Esophagus squamous epithelium (tissue), 4 donors: ENCODE data around the gene EPHA4.

Experiments
- POLR2A ChIP-seq, 4 donors: fragments of 450-650 bp; IDR thresholded peaks; one replicate each; pipeline ENCODE4 v1.6.1; 2017; ENCODE audit warnings: antibody characterized with exemption in 4 of 4, mild to moderate bottlenecking in 4 of 4, moderate library complexity in 3 of 4
- TF ChIP-seq, protein P1 (sequence below), 6 experiments: fragments of 450-650 bp in 4 of 6; fragments of 200-600 bp in 2 of 6; sonication (generic) in 2 of 6; IDR thresholded peaks; one replicate each; pipeline ENCODE4 v1.5.1; 2016 to 2019; ENCODE audit warnings: antibody characterized with exemption in 6 of 6, mild to moderate bottlenecking in 4 of 6, moderate library complexity in 4 of 6

GRCh38 chr2:221493391-221493790 lies 78.7 kb downstream of the EPHA4 start:
- TF ChIP-seq, protein P1, sequence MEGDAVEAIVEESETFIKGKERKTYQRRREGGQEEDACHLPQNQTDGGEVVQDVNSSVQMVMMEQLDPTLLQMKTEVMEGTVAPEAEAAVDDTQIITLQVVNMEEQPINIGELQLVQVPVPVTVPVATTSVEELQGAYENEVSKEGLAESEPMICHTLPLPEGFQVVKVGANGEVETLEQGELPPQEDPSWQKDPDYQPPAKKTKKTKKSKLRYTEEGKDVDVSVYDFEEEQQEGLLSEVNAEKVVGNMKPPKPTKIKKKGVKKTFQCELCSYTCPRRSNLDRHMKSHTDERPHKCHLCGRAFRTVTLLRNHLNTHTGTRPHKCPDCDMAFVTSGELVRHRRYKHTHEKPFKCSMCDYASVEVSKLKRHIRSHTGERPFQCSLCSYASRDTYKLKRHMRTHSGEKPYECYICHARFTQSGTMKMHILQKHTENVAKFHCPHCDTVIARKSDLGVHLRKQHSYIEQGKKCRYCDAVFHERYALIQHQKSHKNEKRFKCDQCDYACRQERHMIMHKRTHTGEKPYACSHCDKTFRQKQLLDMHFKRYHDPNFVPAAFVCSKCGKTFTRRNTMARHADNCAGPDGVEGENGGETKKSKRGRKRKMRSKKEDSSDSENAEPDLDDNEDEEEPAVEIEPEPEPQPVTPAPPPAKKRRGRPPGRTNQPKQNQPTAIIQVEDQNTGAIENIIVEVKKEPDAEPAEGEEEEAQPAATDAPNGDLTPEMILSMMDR (IDR thresholded peaks at IDR 0.05) = no peak
- no peak for TF ChIP-seq POLR2A (IDR thresholded peaks at IDR 0.05)
